Measurements from ENCODE around the gene OTP.

Gene OTP

GRCh38 chr5:77635917-77636640, 2.4 kb downstream of the OTP start:
- H3K36me3 Mint-ChIP-seq (ENCODE audit: insufficient read depth): peaks cover 36% of the 10 kb centered on the region
- H3K4me3 Mint-ChIP-seq: no peak overlapping the region
- peak overlapping the region in 1 of 2 donors; percentile 55 for H3K27ac Mint-ChIP-seq
- peaks cover 12 to 19% of the 10 kb centered on the region in 2 donors for H3K4me1 Mint-ChIP-seq (ENCODE audit: low read depth in 2 of 2)
- ATAC-seq (replicated peaks) (no peak), DNase-seq (no peak)
- H3K27me3 Mint-ChIP-seq: peaks cover 77 to 81% of the 10 kb centered on the region in 2 donors
- H3K9me3 Mint-ChIP-seq: peaks cover 9 to 13% of the 10 kb centered on the region in 2 donors

- ATAC-seq (replicated peaks): no peak
- Mint-ChIP-seq H3K27ac (no peak overlapping the region), H3K4me3 (no peak overlapping the region), H3K27me3 (peaks cover 74 to 81% of the 10 kb centered on the region in 2 donors), H3K36me3 (ENCODE audit: insufficient read depth) (peaks cover 33% of the 10 kb centered on the region), H3K9me3 (peaks cover 8 to 13% of the 10 kb centered on the region in 2 donors), H3K4me1 (ENCODE audit: low read depth in 2 of 2) (peaks cover 17 to 23% of the 10 kb centered on the region in 2 donors)
- DNase-seq: no peak
These were observed 3.2 kb downstream of the OTP start for GRCh38 chr5:77635067-77635916.

- Mint-ChIP-seq H3K4me1 (ENCODE audit: low read depth in 2 of 2) (peaks cover 25 to 29% of the 10 kb centered on the region in 2 donors), H3K4me3 (no peak overlapping the region), H3K9me3 (peaks cover 6 to 13% of the 10 kb centered on the region in 2 donors), H3K27me3 (peaks cover 69 to 81% of the 10 kb centered on the region in 2 donors), H3K36me3 (ENCODE audit: insufficient read depth) (peaks cover 26% of the 10 kb centered on the region), H3K27ac (no peak overlapping the region)
- no peak for DNase-seq
- no peak for ATAC-seq (replicated peaks)
These were observed 4.8 kb downstream of the OTP start for GRCh38 chr5:77633709-77634108.

- peaks cover 6 to 13% of the 10 kb centered on the region in 2 donors for H3K9me3 Mint-ChIP-seq
These were observed 5.3 kb downstream of the OTP start for GRCh38 chr5:77633207-77633675.

GRCh38 chr5:77632526-77633206, 5.8 kb downstream of the OTP start:
- Mint-ChIP-seq H3K27me3 (peaks cover 67 to 77% of the 10 kb centered on the region in 2 donors), H3K4me1 (ENCODE audit: low read depth in 2 of 2) (peaks cover 22 to 28% of the 10 kb centered on the region in 2 donors), H3K4me3 (peak overlapping the region in 1 of 2 donors; percentile 12), H3K9me3 (peaks cover 6 to 12% of the 10 kb centered on the region in 2 donors), H3K27ac (no peak overlapping the region), H3K36me3 (ENCODE audit: insufficient read depth) (peaks cover 17% of the 10 kb centered on the region)
- DNase-seq (no peak), ATAC-seq (replicated peaks) (no peak)

More at GRCh38 chr5:77633207-77633675, 5.3 kb downstream of the OTP start:
- H3K4me3 Mint-ChIP-seq: no peak overlapping the region
- ATAC-seq (replicated peaks): no peak
- H3K27ac Mint-ChIP-seq: no peak overlapping the region
- H3K36me3 Mint-ChIP-seq (ENCODE audit: insufficient read depth): peaks cover 23% of the 10 kb centered on the region
- peaks cover 25 to 29% of the 10 kb centered on the region in 2 donors for H3K4me1 Mint-ChIP-seq (ENCODE audit: low read depth in 2 of 2)
- peaks cover 72 to 83% of the 10 kb centered on the region in 2 donors for H3K27me3 Mint-ChIP-seq
- DNase-seq: no peak

GRCh38 chr5:77630114-77630680, 8.3 kb downstream of the OTP start:
- ATAC-seq (replicated peaks): peak; percentile 80
- H3K27ac Mint-ChIP-seq: peak overlapping the region in 1 of 2 donors; percentile 44

GRCh38 chr5:77629509-77630113, 8.9 kb downstream of the OTP start:
- ATAC-seq (replicated peaks): no peak

More at GRCh38 chr5:77630114-77630680, 8.3 kb downstream of the OTP start:
- H3K4me3 Mint-ChIP-seq: peak overlapping the region; percentile 86 to 88
- H3K36me3 Mint-ChIP-seq (ENCODE audit: insufficient read depth): peaks cover 11% of the 10 kb centered on the region
- peaks cover 58 to 72% of the 10 kb centered on the region in 2 donors for H3K27me3 Mint-ChIP-seq
- peaks cover 0 to 7% of the 10 kb centered on the region in 2 donors for H3K9me3 Mint-ChIP-seq
- peak in 1 of 3 experiments; percentile 23 for DNase-seq
- H3K4me1 Mint-ChIP-seq (ENCODE audit: low read depth in 2 of 2): peaks cover 17 to 23% of the 10 kb centered on the region in 2 donors

GRCh38 chr5:77628840-77629508, 9.5 kb downstream of the OTP start:
- Mint-ChIP-seq H3K27ac (no peak overlapping the region), H3K9me3 (peaks cover 0 to 7% of the 10 kb centered on the region in 2 donors), H3K4me1 (ENCODE audit: low read depth in 2 of 2) (peaks cover 17 to 23% of the 10 kb centered on the region in 2 donors), H3K27me3 (peaks cover 70 to 83% of the 10 kb centered on the region in 2 donors), H3K36me3 (ENCODE audit: insufficient read depth) (peaks cover 11% of the 10 kb centered on the region), H3K4me3 (peak overlapping the region; percentile 86 to 88)
- ATAC-seq (replicated peaks): no peak
- DNase-seq: no peak

More at GRCh38 chr5:77629509-77630113, 8.9 kb downstream of the OTP start:
- Mint-ChIP-seq H3K4me1 (ENCODE audit: low read depth in 2 of 2) (peaks cover 17 to 23% of the 10 kb centered on the region in 2 donors), H3K9me3 (peaks cover 0 to 7% of the 10 kb centered on the region in 2 donors), H3K27ac (no peak overlapping the region), H3K4me3 (peak overlapping the region; percentile 86 to 88), H3K36me3 (ENCODE audit: insufficient read depth) (peaks cover 11% of the 10 kb centered on the region), H3K27me3 (peaks cover 64 to 78% of the 10 kb centered on the region in 2 donors)
- no peak for DNase-seq

- DNase-seq (no peak), ATAC-seq (replicated peaks) (no peak)
- Mint-ChIP-seq H3K4me3 (no peak overlapping the region), H3K4me1 (ENCODE audit: low read depth in 2 of 2) (peaks cover 17 to 23% of the 10 kb centered on the region in 2 donors), H3K27ac (no peak overlapping the region), H3K9me3 (peaks cover 0 to 7% of the 10 kb centered on the region in 2 donors), H3K27me3 (peaks cover 68 to 83% of the 10 kb centered on the region in 2 donors), H3K36me3 (ENCODE audit: insufficient read depth) (peaks cover 11% of the 10 kb centered on the region)
These were observed 10.4 kb downstream of the OTP start for GRCh38 chr5:77627869-77628674.

GRCh38 chr5:77623203-77623740, 15.2 kb downstream of the OTP start:
- H3K27ac Mint-ChIP-seq: no peak overlapping the region
- H3K4me3 Mint-ChIP-seq: no peak overlapping the region
- ATAC-seq (replicated peaks) (no peak), DNase-seq (no peak)
- H3K4me1 Mint-ChIP-seq (ENCODE audit: low read depth in 2 of 2): no peaks in the 10 kb centered on the region
- H3K9me3 Mint-ChIP-seq: no peaks in the 10 kb centered on the region
- no peaks in the 10 kb centered on the region for H3K36me3 Mint-ChIP-seq (ENCODE audit: insufficient read depth)
- H3K27me3 Mint-ChIP-seq: peaks cover 64 to 82% of the 10 kb centered on the region in 2 donors

GRCh38 chr5:77621440-77621839, 17.1 kb downstream of the OTP start:
- H3K27ac Mint-ChIP-seq: no peak overlapping the region
- H3K27me3 Mint-ChIP-seq: peaks cover 69 to 86% of the 10 kb centered on the region in 2 donors
- no peaks in the 10 kb centered on the region for H3K9me3 Mint-ChIP-seq
- ATAC-seq (replicated peaks) (no peak), DNase-seq (no peak)
- H3K4me3 Mint-ChIP-seq: no peak overlapping the region
- no peaks in the 10 kb centered on the region for H3K4me1 Mint-ChIP-seq (ENCODE audit: low read depth in 2 of 2)
- no peaks in the 10 kb centered on the region for H3K36me3 Mint-ChIP-seq (ENCODE audit: insufficient read depth)

Measured in effector memory CD8-positive, alpha-beta T cell (primary cell).